ENCODE data around the gene NAGA. TPM values are rescaled to one million over a fixed set of nuclear protein-coding genes. Genes with fewer than 3 reads are reported as not detected.

NAGA gene
- total and polyA plus RNA-seq, 7 donors, result 5.2 to 8.5 (median 7.3) TPM

DNA sequence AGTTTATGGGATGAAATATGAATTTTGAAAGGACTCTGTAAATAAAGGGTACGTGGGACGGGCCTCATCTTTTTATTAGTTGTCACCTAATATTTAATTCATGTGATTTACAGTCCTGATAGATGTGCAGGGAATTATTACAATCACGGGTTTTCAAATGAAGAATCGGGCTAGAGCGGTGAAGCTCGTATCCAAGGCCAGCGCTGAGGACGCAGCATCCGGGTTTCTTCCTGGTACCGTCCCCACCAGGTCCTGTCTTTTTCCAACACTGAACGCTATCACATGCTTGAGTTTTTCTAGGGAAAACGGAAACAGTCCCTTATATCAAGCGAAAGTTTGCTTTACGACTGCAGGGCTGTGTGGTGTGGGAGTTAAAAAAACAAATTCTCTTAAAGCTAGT lies 9.7 kb upstream of the NAGA start:
- WGBS, 3 donors, result 1 to 3% (median 2%) methylated on average over 14 of the region's 14 CpGs
- intact Hi-C loops (cut with DNase I), result no loop called here
- TF ChIP-seq, protein P1, sequence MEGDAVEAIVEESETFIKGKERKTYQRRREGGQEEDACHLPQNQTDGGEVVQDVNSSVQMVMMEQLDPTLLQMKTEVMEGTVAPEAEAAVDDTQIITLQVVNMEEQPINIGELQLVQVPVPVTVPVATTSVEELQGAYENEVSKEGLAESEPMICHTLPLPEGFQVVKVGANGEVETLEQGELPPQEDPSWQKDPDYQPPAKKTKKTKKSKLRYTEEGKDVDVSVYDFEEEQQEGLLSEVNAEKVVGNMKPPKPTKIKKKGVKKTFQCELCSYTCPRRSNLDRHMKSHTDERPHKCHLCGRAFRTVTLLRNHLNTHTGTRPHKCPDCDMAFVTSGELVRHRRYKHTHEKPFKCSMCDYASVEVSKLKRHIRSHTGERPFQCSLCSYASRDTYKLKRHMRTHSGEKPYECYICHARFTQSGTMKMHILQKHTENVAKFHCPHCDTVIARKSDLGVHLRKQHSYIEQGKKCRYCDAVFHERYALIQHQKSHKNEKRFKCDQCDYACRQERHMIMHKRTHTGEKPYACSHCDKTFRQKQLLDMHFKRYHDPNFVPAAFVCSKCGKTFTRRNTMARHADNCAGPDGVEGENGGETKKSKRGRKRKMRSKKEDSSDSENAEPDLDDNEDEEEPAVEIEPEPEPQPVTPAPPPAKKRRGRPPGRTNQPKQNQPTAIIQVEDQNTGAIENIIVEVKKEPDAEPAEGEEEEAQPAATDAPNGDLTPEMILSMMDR (IDR thresholded peaks at IDR 0.05), result no peak
- Histone ChIP-seq H3K36me3 (ENCODE audit: insufficient read depth in 1 of 2, low read depth in 1 of 2) (peaks cover 3 to 46% of the 10 kb centered on the region in 2 donors), H3K27me3 (ENCODE audit: insufficient read depth in 3 of 3, low read length in 2 of 3) (no peaks in the 10 kb centered on the region), H3K9me3 (no peaks in the 10 kb centered on the region), H3K27ac (peak overlapping the region; percentile 95), H3K4me1 (peaks cover 42% of the 10 kb centered on the region), H3K4me3 (peak overlapping the region; percentile 71)
- ATAC-seq (peak in 1 of 4 donors; percentile 20), DNase-seq (no peak)

DNA sequence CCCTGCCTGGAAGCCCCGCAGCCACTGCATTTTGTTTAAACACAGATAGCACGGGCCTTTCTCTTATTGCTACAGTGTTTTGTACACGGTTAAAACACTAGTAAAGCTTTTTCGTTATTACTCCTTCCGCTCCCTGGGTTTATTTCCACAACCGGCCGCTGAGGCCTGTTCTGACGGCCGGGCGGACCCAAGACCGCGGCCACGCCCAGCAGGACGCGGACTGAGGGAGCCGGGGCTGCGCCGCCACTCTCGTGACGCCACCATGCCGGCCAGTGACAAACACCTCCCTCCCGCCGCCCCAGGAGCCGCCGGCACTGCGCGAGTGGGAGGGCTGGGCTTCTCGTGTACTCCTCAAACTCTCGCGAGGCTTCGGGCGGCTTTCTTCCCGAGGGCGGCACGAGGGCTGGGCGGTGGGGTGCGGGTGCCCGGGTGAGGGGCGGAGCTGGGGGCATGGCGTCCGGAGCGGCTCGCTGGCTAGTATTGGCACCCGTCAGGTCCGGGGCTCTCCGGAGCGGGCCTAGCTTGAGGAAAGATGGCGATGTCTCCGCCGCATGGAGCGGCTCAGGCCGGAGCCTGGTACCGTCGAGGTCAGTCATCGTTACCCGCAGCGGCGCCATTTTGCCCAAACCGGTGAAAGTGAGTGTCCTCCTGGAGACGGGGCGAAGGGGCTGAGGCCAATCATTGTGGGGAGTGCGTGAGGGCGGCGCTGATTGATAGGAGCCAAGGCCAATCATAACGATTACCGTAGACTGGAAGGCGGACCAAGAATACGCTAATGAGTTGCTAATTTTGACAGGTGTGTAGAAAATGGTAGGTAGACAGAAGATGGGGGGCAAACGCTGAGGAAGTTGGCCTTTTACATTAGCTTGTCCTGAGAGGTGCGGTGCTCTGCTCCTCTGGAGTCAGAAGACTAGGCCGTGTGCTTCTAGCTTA lies 9.0 kb upstream of the NAGA start, which contains the start of gene SMDT1:
Gene SMDT1, plus strand, starts transcription at position 382 of the 933 bp plus-strand sequence. Its CDS starts 69 bp downstream, at position 451.
- peak; percentile 92 to 94 (median 93) for ATAC-seq
- no peaks in the 10 kb centered on the region for H3K27me3 ChIP-seq (ENCODE audit: insufficient read depth in 3 of 3, low read length in 2 of 3)
- TF ChIP-seq, protein P1 (IDR thresholded peaks at IDR 0.05), result no peak
- no peaks in the 10 kb centered on the region for H3K9me3 ChIP-seq
- 0% methylated on average over 65 to 71 of the region's 71 CpGs for WGBS, 3 donors
- H3K4me1 ChIP-seq, result peaks cover 40% of the 10 kb centered on the region
- intact Hi-C loops (cut with DNase I), result loop anchor here in 1 of 2 donors (10.0 kb wide), 1 partner anchor 265 kb away; no protein-coding TSS in a partner anchor
- DNase-seq, result peak; percentile 100
- peak within 1 kb of the TSS; percentile 95 for H3K27ac ChIP-seq
- H3K36me3 ChIP-seq (ENCODE audit: insufficient read depth in 1 of 2, low read depth in 1 of 2), result peaks cover 3 to 39% of the 10 kb centered on the region in 2 donors
- peak within 1 kb of the TSS; percentile 71 for H3K4me3 ChIP-seq

DNA sequence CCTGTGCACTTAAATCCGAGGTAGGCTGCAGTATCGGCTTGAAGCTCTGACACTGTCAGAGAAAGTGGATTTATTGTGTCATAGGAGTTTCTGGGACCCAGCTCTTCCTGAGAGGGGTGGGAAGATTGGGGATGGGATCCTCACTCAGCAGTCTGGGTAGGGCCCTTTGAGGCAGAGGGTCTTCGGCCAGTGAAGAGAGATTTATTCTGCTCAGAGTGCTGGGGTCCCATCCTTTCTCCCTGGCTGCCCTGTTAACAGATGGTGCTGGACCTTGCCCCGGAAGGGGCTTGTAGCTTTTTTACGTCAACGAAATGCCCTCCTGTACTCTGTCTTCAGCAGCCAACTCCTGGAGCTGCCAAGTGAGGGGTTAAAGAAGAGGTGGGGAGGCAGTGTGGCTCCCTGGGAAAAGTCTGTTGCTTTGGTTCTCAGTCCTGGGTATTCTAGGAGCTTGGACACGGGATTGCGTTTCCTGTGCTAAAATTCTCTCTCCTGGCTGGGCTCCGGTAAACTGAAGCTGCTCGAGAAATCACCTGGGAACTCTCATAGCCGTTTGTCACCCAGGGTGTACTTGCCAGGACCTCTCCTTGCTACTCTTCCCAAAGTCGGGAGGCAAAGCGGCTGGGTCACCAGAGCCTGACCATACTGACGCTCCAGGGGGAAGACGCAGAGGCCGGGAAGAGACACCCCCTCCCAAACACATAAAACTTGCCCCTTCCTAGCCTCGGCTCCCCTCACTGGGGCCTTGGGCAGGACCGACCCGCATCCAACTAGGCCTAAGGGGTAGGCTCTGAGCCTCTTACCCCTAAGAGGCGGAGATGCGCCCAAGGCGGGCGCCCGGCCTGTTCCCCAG lies 8.1 kb upstream of the NAGA start:
- Histone ChIP-seq H3K27me3 (ENCODE audit: insufficient read depth in 3 of 3, low read length in 2 of 3) (no peaks in the 10 kb centered on the region), H3K4me1 (peaks cover 42% of the 10 kb centered on the region), H3K4me3 (peak overlapping the region; percentile 71), H3K9me3 (no peaks in the 10 kb centered on the region), H3K36me3 (ENCODE audit: insufficient read depth in 1 of 2, low read depth in 1 of 2) (peaks cover 0 to 30% of the 10 kb centered on the region in 2 donors), H3K27ac (peak overlapping the region; percentile 95)
- DNase-seq, result no peak
- TF ChIP-seq, protein P1 (IDR thresholded peaks at IDR 0.05), result no peak
- WGBS, 3 donors, result 16 to 21% (median 21%) methylated on average over 23 to 24 of the region's 24 CpGs
- peak; percentile 28 to 44 (median 32) for ATAC-seq
- intact Hi-C loops (cut with DNase I), result loop anchor here in 1 of 2 donors (10.0 kb wide), 1 partner anchor 264 kb away; no protein-coding TSS in a partner anchor

- TF ChIP-seq, protein P1 (IDR thresholded peaks at IDR 0.05), result no peak
- H3K36me3 ChIP-seq (ENCODE audit: insufficient read depth in 1 of 2, low read depth in 1 of 2), result peaks cover 0 to 19% of the 10 kb centered on the region in 2 donors
- no peak overlapping the region for H3K4me3 ChIP-seq
- WGBS, 3 donors, result 86 to 88% (median 86%) methylated on average over 20 to 21 of the region's 21 CpGs
- DNase-seq, result peak in 1 of 2 donors; percentile 51
- ATAC-seq, result no peak
- H3K4me1 ChIP-seq, result peaks cover 35% of the 10 kb centered on the region
- intact Hi-C loops (cut with DNase I), result loop anchor here in 1 of 2 donors (10.0 kb wide), 1 partner anchor 263 kb away; no protein-coding TSS in a partner anchor
- no peaks in the 10 kb centered on the region for H3K9me3 ChIP-seq
- peak overlapping the region; percentile 95 for H3K27ac ChIP-seq
- H3K27me3 ChIP-seq (ENCODE audit: insufficient read depth in 3 of 3, low read length in 2 of 3), result no peaks in the 10 kb centered on the region
These were observed 7.0 kb upstream of the NAGA start for GRCh38 chr22:42077486-42078125.
